Kidney (tissue), 14 donors: ENCODE results near the gene IL1RAPL2. TPM values are rescaled to one million over a fixed set of nuclear protein-coding genes. Genes with fewer than 3 reads are reported as not detected.

Experiments used
- DNase-seq, 5 donors: peaks; one replicate each; pipeline ENCODE4 v3.0.0-alpha.2; 2013 to 2020
- FAIRE-seq: peaks from 2 replicates; lab custom pipeline; 2012; peaks lifted over from hg19 to GRCh38; lab: Jason Lieb, UNC
- H3K27ac ChIP-seq, 2 donors: one replicate each; pipeline ENCODE4 v1.7.0; 2013; ENCODE audit warnings: low read depth in 2 of 2, low read length in 2 of 2, inconsistent platforms in 1 of 2
- H3K27me3 ChIP-seq: one replicate; pipeline ENCODE4 v1.7.1; 2013; ENCODE audit warnings: low read length, inconsistent platforms; ENCODE audit not compliant: control insufficient read depth, insufficient read depth
- H3K36me3 ChIP-seq, 3 donors: one replicate each; pipeline versions ENCODE4 v1.7.0 to v1.7.1; 2013; ENCODE audit warnings: low read length in 3 of 3, control low read depth in 1 of 3, inconsistent platforms in 1 of 3; ENCODE audit not compliant: insufficient read depth in 3 of 3, control insufficient read depth in 2 of 3
- H3K4me1 ChIP-seq, 3 donors: one replicate each; pipeline versions ENCODE4 v1.7.0 to v1.7.1; 2013; ENCODE audit warnings: low read length in 3 of 3, inconsistent platforms in 1 of 3, low read depth in 1 of 3; ENCODE audit not compliant: control insufficient read depth in 2 of 3, insufficient read depth in 2 of 3
- H3K4me3 ChIP-seq, 3 donors: one replicate each; pipeline versions ENCODE4 v1.7.0 to v1.8.1; 2013; ENCODE audit warnings: low read length in 3 of 3, control low read depth in 1 of 3, inconsistent platforms in 1 of 3
- H3K9ac ChIP-seq, 3 donors: one replicate each; pipeline versions ENCODE4 v1.7.0 to v1.7.1; 2013; ENCODE audit warnings: low read length in 3 of 3, control low read depth in 1 of 3, inconsistent platforms in 1 of 3
- H3K9me3 ChIP-seq, 3 donors: one replicate each; pipeline versions ENCODE4 v1.7.0 to v1.7.1; 2013; ENCODE audit warnings: low read length in 3 of 3, control low read depth in 1 of 3, inconsistent platforms in 1 of 3; ENCODE audit not compliant: control insufficient read depth in 2 of 3, insufficient read depth in 1 of 3
- CTCF ChIP-seq: IDR thresholded peaks from 3 replicates; pipeline ENCODE4 v1.5.1; 2012; ENCODE audit warnings: mild to moderate bottlenecking, moderate library complexity, borderline replicate concordance; ENCODE audit not compliant: insufficient read depth; ENCODE audit errors: extremely low read depth
- intact Hi-C: fragments of 100-400 bp; cut with DNase I; formaldehyde crosslinking; loops from one replicate; pipeline ENCODE4 v1.11.1; 2022
- polyA plus RNA-seq: library from polyadenylated mRNA; stranded (reverse); fragments of 350-450 nt; fragmentation: Illumina TruSeq; extraction: RNeasy Lipid Tissue Mini Kit (QIAGEN cat#74804); gene quantifications from one replicate; pipeline ENCODE4 v1.2.3, GENCODE V29; 2014; ENCODE audit warnings: low read depth, low replicate concordance; ENCODE audit not compliant: insufficient read depth
- total RNA-seq: library from RNA; stranded (reverse); fragmentation: NEBNext Ultra II Directional; extraction: Animal tissue kit (Norgen Biotek cat#: 25700); gene quantifications from one replicate; pipeline ENCODE4 v1.2.1, GENCODE V29; 2021
- donor health status: control.
- donor health status: control.
- donor health status: control.
- donor health status: control.
- donor health status: control.
- donor health status: DM: yes; HTN: yes; CAD: no.
- donor health status: Normal renal cell carcinoma (clear cell type).

Gene IL1RAPL2
- total and polyA plus RNA-seq, 2 donors from 2014 or later = 0.13 to 0.25 TPM

- Histone ChIP-seq H3K9ac (no peak overlapping the region), H3K27me3 (no peaks in the 10 kb centered on the region), H3K4me1 (no peaks in the 10 kb centered on the region), H3K9me3 (no peaks in the 10 kb centered on the region), H3K4me3 (no peak overlapping the region), H3K27ac (no peak overlapping the region), H3K36me3 (no peaks in the 10 kb centered on the region)
- intact Hi-C loops = no loop called here
- no peak for TF ChIP-seq CTCF
- no peak for DNase-seq
- no peak for FAIRE-seq
These were observed 697.2 kb downstream of the IL1RAPL2 start for GRCh38 chrX:105263171-105263570.

GRCh38 chrX:105263801-105264200, 697.8 kb downstream of the IL1RAPL2 start:
- H3K36me3 ChIP-seq = no peaks in the 10 kb centered on the region
- no peak for TF ChIP-seq CTCF
- H3K4me1 ChIP-seq = no peaks in the 10 kb centered on the region
- no peak overlapping the region for H3K4me3 ChIP-seq
- H3K9ac ChIP-seq = no peak overlapping the region
- H3K27me3 ChIP-seq = no peaks in the 10 kb centered on the region
- DNase-seq (no peak), FAIRE-seq (no peak)
- no peaks in the 10 kb centered on the region for H3K9me3 ChIP-seq
- no peak overlapping the region for H3K27ac ChIP-seq
- intact Hi-C loops = no loop called here

- intact Hi-C loops = no loop called here
- DNase-seq (peak in 2 of 5 donors; percentile 24 to 50), FAIRE-seq (no peak)
- H3K4me1 ChIP-seq = no peaks in the 10 kb centered on the region
- H3K36me3 ChIP-seq = no peaks in the 10 kb centered on the region
- H3K9me3 ChIP-seq = no peaks in the 10 kb centered on the region
- H3K27me3 ChIP-seq = no peaks in the 10 kb centered on the region
- no peak overlapping the region for H3K4me3 ChIP-seq
- H3K27ac ChIP-seq = no peak overlapping the region
- no peak overlapping the region for H3K9ac ChIP-seq
- no peak for TF ChIP-seq CTCF
These were observed 699.1 kb downstream of the IL1RAPL2 start for GRCh38 chrX:105265093-105265492.

GRCh38 chrX:105266456-105266855, 700.5 kb downstream of the IL1RAPL2 start:
- Histone ChIP-seq H3K9ac (no peak overlapping the region), H3K4me3 (no peak overlapping the region), H3K4me1 (no peaks in the 10 kb centered on the region), H3K27me3 (no peaks in the 10 kb centered on the region), H3K36me3 (no peaks in the 10 kb centered on the region), H3K9me3 (no peaks in the 10 kb centered on the region), H3K27ac (no peak overlapping the region)
- DNase-seq (no peak), FAIRE-seq (no peak)
- intact Hi-C loops = no loop called here
- TF ChIP-seq CTCF = no peak
